GM18870 (cell line): ENCODE data around the gene IGFN1.

ENCODE experiments used
- ATAC-seq: cut with Tn5 transposase; IDR thresholded peaks from one replicate; pipeline ENCODE4 v1.9.1; 2021; ENCODE audit warnings: moderate library complexity; ENCODE audit not compliant: unreplicated experiment

Gene IGFN1

GRCh38 chr1:201215531-201216357 is 25.1 kb downstream of the IGFN1 start:
- no peak for ATAC-seq

GRCh38 chr1:201216395-201217085 is 25.9 kb downstream of the IGFN1 start:
- no peak for ATAC-seq

- ATAC-seq: no peak
Measured at GRCh38 chr1:201217146-201217545, 26.5 kb downstream of the IGFN1 start.

GRCh38 chr1:201217851-201218250 is 27.2 kb downstream of the IGFN1 start:
- no peak for ATAC-seq

GRCh38 chr1:201218409-201218808 is 27.8 kb downstream of the IGFN1 start:
- ATAC-seq: no peak

- no peak for ATAC-seq
Measured at GRCh38 chr1:201219481-201220387, 29.1 kb downstream of the IGFN1 start.

- ATAC-seq: no peak
Measured at GRCh38 chr1:201220388-201220715, 29.7 kb downstream of the IGFN1 start.

GRCh38 chr1:201221201-201221846 is 30.7 kb downstream of the IGFN1 start:
- no peak for ATAC-seq

GRCh38 chr1:201222125-201222524 is 31.5 kb downstream of the IGFN1 start:
- ATAC-seq: no peak

- no peak for ATAC-seq
Measured at GRCh38 chr1:201223852-201224665, 33.4 kb downstream of the IGFN1 start.

- no peak for ATAC-seq
Measured at GRCh38 chr1:201224666-201225370, 34.2 kb downstream of the IGFN1 start.

GRCh38 chr1:201226178-201226514 is 35.5 kb downstream of the IGFN1 start:
- ATAC-seq: no peak

GRCh38 chr1:201226859-201227488 is 36.4 kb downstream of the IGFN1 start:
- ATAC-seq: no peak

GRCh38 chr1:201228011-201228983 is 37.7 kb downstream of the IGFN1 start:
- ATAC-seq: no peak

GRCh38 chr1:201229095-201229494 is 38.5 kb downstream of the IGFN1 start:
- ATAC-seq: no peak

- no peak for ATAC-seq
Measured at GRCh38 chr1:201229771-201230635, 39.4 kb downstream of the IGFN1 start.

GRCh38 chr1:201230676-201231075 is 40.1 kb downstream of the IGFN1 start:
- no peak for ATAC-seq
